Measurements from ENCODE around the gene UBR3.
"Not testable (repeated sequence)": the region's sequence is repeated elsewhere in the genome, so short reads cannot be mapped to it uniquely, and the experiment has no call there.

DNA sequence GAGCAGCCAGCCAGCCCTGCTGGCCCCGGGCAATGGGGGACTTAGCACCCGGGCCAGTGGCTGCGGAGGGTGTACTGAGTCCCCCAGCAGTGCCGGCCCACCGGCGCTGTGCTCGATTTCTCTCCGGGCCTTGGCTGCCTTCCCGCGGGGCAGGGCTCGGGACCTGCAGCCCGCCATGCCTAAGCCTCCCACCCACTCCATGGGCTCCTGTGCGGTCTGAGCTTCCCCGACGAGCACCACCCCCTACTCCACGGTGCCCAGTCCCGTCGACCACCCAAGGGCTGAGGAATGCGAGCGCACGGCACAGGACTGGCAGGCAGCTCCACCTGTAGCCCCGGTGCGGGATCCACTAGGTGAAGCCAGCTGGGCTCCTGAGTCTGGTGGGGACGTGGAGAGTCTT lies 14.4 kb downstream of the UBR3 start:
- TF ChIP-seq, protein P1, sequence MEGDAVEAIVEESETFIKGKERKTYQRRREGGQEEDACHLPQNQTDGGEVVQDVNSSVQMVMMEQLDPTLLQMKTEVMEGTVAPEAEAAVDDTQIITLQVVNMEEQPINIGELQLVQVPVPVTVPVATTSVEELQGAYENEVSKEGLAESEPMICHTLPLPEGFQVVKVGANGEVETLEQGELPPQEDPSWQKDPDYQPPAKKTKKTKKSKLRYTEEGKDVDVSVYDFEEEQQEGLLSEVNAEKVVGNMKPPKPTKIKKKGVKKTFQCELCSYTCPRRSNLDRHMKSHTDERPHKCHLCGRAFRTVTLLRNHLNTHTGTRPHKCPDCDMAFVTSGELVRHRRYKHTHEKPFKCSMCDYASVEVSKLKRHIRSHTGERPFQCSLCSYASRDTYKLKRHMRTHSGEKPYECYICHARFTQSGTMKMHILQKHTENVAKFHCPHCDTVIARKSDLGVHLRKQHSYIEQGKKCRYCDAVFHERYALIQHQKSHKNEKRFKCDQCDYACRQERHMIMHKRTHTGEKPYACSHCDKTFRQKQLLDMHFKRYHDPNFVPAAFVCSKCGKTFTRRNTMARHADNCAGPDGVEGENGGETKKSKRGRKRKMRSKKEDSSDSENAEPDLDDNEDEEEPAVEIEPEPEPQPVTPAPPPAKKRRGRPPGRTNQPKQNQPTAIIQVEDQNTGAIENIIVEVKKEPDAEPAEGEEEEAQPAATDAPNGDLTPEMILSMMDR (IDR thresholded peaks at IDR 0.05; ENCODE audit: low read length): not testable (repeated sequence)
- TF ChIP-seq EZH2 (optimal IDR thresholded peaks at IDR 0.05; ENCODE audit: low read depth, low read length); EZH2phosphoT487 (IDR thresholded peaks at IDR 0.05; ENCODE audit: low read length): not testable (repeated sequence)

All from MM.1S (cell line).